Kidney tubule cell (primary cell): ENCODE results near the gene LRRC56.

Experiments
- DNase-seq: peaks from one replicate; pipeline ENCODE4 v3.0.0-alpha.2; 2018; ENCODE audit warnings: low spot score

The LRRC56 gene

GRCh38 chr11:520428-521176 lies 16.7 kb upstream of the LRRC56 start:
- DNase-seq = no peak

- no peak for DNase-seq
These were observed 16.1 kb upstream of the LRRC56 start for GRCh38 chr11:521177-521688.

DNA sequence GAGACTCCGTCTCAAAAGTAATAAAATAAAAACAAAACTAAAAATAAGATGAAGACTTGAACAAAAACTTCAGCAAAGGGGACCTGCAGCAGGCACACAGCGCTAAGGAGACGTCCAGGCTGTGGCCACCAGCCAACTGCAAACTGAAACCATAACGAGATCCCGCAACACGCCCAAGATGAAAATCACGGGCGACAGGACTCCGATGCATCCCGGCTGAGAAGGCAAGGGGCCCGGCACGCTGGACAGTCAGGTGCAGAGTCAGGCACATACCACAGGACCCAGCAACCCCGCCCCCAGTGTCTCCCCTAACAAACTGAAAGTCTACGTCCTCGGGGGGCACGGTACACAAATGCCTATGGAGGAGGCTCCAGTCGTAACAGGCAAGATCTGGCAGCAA lies 11.1 kb upstream of the LRRC56 start:
- DNase-seq = no peak

DNA sequence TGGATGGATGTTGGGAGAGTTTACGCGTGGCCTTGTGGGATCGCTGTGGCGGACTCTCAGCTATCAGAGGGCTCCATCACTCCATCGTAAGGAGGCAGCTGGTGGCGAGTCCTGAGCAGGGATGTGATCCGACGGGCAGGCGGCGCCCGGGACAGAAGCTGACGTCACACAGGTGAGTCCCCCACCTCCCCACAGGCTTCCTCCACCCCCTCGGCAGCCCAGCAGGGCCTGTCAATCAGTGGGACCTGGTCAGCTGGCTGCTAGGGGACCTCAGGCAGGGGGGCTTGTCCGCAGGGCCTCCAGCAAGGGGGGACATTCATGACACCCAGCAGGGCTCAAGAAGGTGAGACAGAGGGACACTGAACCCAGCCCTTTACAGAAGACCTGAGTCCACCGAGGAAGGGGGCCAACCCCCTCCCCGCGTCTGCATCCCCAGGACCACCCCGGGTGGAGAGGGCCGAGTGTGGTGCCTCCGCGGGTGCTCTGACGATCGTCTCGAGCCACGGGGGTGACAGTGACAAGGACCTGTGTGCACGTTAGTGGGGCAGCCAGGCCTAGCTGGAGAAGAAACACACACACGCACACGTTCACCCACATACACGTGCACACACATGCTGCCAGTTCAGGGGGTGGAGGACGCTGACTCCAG lies 9.0 kb upstream of the LRRC56 start:
- no peak for DNase-seq

DNA sequence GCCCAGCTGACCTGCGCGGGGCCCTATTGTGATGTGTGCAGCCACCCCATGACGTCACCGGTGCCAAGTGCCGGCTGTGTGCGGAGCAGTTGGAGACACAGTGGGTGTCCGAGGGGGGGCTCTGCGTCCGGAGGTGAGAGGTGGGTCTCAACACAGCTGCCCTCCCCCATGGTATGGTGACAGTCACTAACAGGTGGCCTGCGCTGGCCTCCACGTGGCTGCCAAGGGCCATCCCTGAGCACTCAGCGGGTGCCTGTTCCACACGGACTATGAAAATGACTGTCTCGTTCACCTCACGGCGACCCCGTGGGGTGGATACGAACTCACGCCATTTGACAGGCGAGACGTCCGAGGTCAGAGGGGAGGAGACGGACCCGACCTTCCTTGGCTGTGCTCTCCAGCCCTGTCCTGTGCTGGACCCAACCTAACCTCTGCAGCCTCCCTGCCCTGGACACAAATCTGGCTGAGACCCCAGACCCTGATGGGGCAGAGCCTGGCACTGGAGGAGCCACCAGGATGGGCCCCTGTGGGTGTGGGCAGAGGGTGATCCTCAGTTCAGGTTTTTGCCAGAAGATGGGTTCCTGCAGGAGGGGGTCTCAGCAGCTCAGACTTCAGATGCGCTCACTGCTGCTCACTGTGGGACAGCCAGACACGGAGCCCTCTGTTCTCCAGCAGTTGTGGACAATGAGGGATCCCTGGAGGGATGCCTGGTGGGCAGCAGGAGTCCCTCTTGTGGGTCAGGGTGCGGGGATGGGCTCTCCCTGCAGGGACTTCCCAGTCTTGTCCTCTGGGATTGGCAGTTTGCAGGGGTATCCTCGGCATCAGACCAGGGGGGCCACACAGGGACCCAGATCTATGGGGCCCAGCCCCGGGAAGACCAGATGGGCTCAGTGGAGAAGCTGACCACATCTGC lies 8.3 kb upstream of the LRRC56 start:
- DNase-seq = no peak

- DNase-seq = no peak
These were observed 7.5 kb upstream of the LRRC56 start for GRCh38 chr11:529728-530411.

DNA sequence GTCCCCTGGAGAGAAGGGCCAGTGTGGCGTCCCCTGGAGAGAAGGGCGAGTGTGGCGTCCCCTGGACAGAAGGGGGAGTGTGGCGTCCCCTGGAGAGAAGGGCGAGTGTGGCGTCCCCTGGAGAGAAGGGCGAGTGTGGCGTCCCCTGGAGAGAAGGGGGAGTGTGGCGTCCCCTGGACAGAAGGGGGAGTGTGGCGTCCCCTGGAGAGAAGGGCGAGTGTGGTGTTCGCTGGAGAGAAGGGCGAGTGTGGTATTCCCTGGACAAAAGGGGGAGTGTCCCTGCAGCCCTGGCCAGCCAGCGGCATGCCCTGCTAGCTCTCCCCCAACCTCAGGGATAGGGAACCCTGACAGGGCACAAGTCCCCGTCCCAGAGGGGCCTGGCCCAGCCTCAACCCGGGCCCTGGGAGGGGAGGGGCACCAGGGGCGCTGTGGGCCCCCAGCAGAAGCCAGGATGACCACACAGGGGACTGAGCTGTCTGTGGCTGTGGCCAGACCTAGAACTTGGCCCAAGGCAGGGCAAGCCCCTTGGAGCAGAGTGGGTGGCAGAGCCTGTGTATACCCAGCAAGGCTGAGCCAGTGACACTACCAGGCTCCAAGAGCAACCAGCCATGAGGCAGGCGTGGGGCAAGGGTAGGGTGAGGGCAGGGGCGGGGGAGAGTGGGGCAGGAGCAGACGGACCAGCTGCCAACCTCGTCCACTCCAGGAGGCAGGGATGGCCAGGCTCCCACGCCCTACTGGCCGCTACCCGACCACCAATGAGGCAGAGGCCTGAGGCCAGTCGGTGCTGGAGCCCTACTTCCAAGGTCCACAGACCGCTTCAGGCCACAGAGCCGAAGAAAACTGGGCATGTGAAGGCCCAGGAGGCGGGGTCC lies 6.1 kb upstream of the LRRC56 start:
- no peak for DNase-seq

DNA sequence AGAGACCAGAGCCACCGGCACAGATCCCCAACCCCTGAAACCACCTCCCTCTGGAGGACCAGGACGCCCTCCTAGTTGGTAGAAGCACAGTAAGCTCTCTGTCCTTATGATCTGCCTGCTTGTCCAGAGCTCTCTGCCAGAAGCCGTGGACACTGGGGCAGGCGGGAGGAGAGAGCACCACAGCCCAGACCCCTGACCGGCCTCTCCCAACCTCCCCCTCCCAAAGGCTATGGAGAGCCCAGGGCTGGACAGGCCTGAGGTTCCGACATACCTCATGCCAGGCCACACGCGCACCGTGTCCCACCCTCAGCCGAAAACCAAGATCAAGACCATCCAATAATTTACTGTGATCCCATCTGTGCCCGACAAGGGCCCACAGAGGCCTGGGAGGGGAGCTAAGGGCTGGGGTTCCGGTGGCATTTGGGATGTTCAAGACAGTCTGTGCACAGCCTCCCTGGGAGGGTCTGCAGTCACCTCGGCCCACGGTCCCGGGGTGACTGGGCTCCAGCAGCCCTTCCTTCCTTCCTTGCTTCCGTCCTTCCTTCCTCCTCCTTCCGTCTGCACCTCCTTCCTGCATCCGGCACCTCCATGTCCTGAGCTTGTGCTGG lies 5.3 kb upstream of the LRRC56 start:
- DNase-seq = no peak

- DNase-seq = no peak
These were observed 4.8 kb upstream of the LRRC56 start for GRCh38 chr11:532527-532985.

DNA sequence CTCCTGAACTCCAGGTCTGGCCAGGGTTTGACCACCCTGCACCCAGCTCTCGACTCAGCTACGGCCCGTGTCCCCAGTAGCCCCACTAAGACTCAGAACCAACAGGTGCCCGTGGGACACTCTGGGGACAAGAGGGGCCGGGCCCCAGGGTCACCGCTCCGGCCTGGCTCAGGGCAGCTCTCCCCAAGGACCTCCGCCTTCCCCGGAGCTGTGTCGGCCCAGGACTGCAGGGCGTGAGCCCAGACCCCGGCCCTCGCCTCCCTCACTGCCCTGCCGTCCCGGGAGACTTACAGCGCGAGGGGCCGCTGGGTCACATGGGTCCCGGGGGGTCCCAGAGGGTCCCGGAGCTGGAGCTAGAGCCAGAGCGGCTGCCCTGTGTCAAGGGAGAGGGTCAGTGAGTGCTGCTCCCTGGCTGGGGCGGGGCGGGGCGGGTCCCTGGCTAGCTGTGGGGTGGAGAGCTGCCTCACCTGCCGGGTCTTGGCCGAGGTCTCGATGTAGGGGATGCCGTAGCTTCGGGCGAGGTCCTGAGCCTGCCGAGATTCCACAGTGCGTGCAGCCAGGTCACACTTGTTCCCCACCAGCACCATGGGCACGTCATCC lies 4.2 kb upstream of the LRRC56 start:
- no peak for DNase-seq

DNA sequence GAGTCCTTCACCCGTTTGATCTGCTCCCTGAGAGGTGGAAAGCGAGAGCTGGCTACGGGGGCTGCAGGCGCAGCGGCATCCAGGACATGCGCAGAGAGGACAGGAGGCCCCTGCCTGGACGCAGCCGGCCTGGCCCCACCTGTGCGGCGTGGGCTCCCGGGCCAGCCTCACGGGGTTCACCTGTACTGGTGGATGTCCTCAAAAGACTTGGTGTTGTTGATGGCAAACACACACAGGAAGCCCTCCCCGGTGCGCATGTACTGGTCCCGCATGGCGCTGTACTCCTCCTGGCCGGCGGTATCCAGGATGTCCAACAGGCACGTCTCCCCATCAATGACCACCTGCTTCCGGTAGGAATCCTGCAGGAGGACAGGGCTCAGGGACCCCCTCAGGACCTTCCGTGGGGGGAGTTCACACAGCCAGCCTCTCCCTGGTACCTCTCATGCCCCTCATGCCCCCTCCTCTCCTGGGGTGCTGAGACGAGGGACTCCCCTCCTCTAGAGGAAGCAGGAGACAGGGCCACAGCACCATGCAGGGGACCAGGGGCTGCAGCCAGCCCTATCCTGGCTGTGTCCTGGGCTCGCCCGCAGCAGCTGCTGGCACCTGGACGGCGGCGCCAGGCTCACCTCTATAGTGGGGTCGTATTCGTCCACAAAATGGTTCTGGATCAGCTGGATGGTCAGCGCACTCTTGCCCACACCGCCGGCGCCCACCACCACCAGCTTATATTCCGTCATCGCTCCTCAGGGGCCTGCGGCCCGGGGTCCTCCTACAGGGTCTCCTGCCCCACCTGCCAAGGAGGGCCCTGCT lies 3.5 kb upstream of the LRRC56 start:
- no peak for DNase-seq

- peak; percentile 52 for DNase-seq
These were observed 2.7 kb upstream of the LRRC56 start for GRCh38 chr11:534396-535209.

DNA sequence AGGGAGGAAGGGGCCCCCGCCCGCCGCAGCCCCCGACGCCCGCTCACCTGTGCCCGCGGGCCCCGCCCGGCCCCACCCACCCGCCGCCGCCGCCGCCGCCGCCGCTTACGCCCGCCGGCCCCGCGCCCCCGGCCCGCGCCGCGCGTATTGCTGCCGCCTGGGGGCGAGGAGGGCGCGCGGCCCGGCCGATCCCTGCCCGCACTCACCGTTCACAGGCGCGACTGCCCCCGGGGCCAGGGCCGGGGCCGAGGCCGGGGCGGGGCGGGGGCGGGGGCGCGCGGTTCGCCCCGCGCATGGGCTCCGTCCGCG lies 2.2 kb upstream of the LRRC56 start:
- no peak for DNase-seq

GRCh38 chr11:535519-536454 lies 1.5 kb upstream of the LRRC56 start, which contains the start of gene HRAS:
TSS of gene HRAS (minus strand) at chr11:535576.
- DNase-seq = peak; percentile 95

- DNase-seq = no peak
These were observed 499 bp downstream of the LRRC56 start for GRCh38 chr11:537622-538430.

DNA sequence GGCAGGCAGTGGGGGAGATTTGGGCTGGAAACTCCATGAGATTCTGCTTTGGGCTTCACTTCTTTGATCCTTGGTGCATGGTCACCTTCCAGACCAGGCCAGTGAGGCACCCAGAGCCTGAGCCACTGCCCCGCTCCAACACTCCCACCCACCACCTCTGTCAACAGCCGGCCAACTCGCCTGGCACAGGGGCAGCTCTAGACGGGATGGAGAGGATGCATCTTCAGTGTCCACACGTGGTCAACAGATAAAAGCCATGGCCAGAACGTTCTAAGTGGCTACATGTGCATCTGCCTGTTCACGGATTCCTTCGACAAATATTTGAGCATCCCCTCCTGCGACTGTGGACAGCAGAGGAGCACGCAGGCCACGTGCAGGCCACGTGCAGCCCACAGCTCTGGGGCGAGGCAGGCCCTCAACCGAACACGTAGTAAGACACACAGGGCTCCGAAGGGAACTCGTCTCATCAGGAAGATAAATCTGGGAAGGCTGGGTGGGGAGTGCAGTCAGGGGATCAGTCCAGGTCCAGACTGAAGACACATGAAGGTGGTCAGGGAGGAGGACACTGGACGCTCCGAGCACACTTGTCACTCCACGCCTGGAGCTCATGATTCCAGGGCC lies 1.2 kb downstream of the LRRC56 start:
- DNase-seq = no peak
